B cell (primary cell): ENCODE data around the gene CALHM5. TPM values are rescaled to one million over a fixed set of nuclear protein-coding genes. Genes with fewer than 3 reads are reported as not detected.

Experiments used
- ATAC-seq: fragments of 200-7000 bp; cut with Tn5 transposase; one replicate; pipeline ENCODE4 v1.10.0; 2021; ENCODE audit warnings: low read depth, mild to moderate bottlenecking, moderate number of reproducible peaks, moderate library complexity
- CTCF ChIA-PET: fragments of 350-600 bp; sonication (Branson Sonifier 250); formaldehyde crosslinking; loops from one replicate; lab custom pipeline; 2021; ENCODE audit warnings: antibody characterized with exemption, inconsistent platforms; lab: Charles Lee
- POLR2A ChIA-PET: fragments of 350-600 bp; sonication (Branson Sonifier 250); formaldehyde crosslinking; loops from one replicate; lab custom pipeline; 2021; ENCODE audit warnings: antibody characterized with exemption; lab: Charles Lee
- DNase-seq: peaks from one replicate; pipeline ENCODE4 v3.0.0; 2013
- H2AFZ ChIP-seq: 2 replicates; pipeline ENCODE4 v1.6.1; 2012; ENCODE audit warnings: mild to moderate bottlenecking, low read depth, low read length; ENCODE audit not compliant: insufficient read depth, poor library complexity, severe bottlenecking
- H3K27ac ChIP-seq, 2 donors: 1 replicate in 1 of 2; 2 replicates in 1 of 2; pipeline ENCODE4 v1.5.1; 2012 to 2013; ENCODE audit warnings: low read length in 2 of 2, mild to moderate bottlenecking in 2 of 2, moderate library complexity in 1 of 2
- H3K27me3 ChIP-seq, 4 experiments: fragments of 200-600 bp in 1 of 4; sonication (generic) in 1 of 4; replicated peaks in 1 of 4; 1 replicate in 2 of 4; 2 replicates in 2 of 4; pipeline versions ENCODE4 v1.6.1 to v1.7.0; 2013 to 2016; ENCODE audit warnings: low read length in 3 of 4, mild to moderate bottlenecking in 2 of 4, mixed read lengths in 1 of 4, moderate library complexity in 1 of 4; ENCODE audit not compliant: insufficient read depth in 4 of 4, control insufficient read depth in 3 of 4; ENCODE audit errors: control extremely low read depth in 1 of 4
- H3K36me3 ChIP-seq, 2 experiments: replicated peaks in 1 of 2; 1 replicate in 1 of 2; 2 replicates in 1 of 2; pipeline versions ENCODE4 v1.6.1 to v1.7.1; 2013; ENCODE audit warnings: low read length in 1 of 2; ENCODE audit not compliant: insufficient read depth in 2 of 2, control insufficient read depth in 1 of 2; ENCODE audit errors: control extremely low read depth in 1 of 2, extremely low read depth in 1 of 2
- H3K4me1 ChIP-seq, 2 donors: fragments of 200-600 bp in 1 of 2; sonication (generic) in 1 of 2; 1 replicate in 1 of 2; 2 replicates in 1 of 2; pipeline versions ENCODE4 v1.5.1 to v1.6.1; 2013 to 2017; ENCODE audit warnings: low read length in 2 of 2; ENCODE audit not compliant: control insufficient read depth in 2 of 2, insufficient read depth in 2 of 2
- H3K4me2 ChIP-seq: replicated peaks from 2 replicates; pipeline ENCODE3; 2012; ENCODE audit warnings: mild to moderate bottlenecking, low read depth, low read length; ENCODE audit not compliant: poor library complexity, severe bottlenecking
- H3K4me3 ChIP-seq, 5 experiments: fragments of 200-600 bp in 1 of 5; sonication (generic) in 1 of 5; 1 replicate in 3 of 5; 2 replicates in 2 of 5; pipeline versions ENCODE4 v1.5.1 to v1.7.0; 2011 to 2016; ENCODE audit warnings: low read length in 4 of 5, mild to moderate bottlenecking in 4 of 5, low read depth in 2 of 5, control low read depth in 1 of 5, moderate library complexity in 1 of 5; ENCODE audit not compliant: insufficient read depth in 1 of 5; ENCODE audit errors: control extremely low read depth in 1 of 5, extremely low read depth in 1 of 5
- H3K79me2 ChIP-seq: fragments of 200-600 bp; sonication (generic); one replicate; pipeline ENCODE4 v1.6.0; 2016; ENCODE audit warnings: low read length; ENCODE audit not compliant: control insufficient read depth, insufficient read depth
- H3K9ac ChIP-seq: fragments of 200-600 bp; sonication (generic); 2 replicates; pipeline ENCODE4 v1.6.1; 2017; ENCODE audit warnings: mild to moderate bottlenecking, low read length, moderate library complexity
- H3K9me3 ChIP-seq, 3 donors: one replicate each; pipeline versions ENCODE4 v1.6.1 to v1.7.1; 2013; ENCODE audit warnings: low read length in 2 of 3; ENCODE audit not compliant: control insufficient read depth in 2 of 3, insufficient read depth in 1 of 3; ENCODE audit errors: control extremely low read depth in 1 of 3
- H4K20me1 ChIP-seq: 2 replicates; pipeline ENCODE4 v1.6.0; 2012; ENCODE audit warnings: mild to moderate bottlenecking, low read length; ENCODE audit not compliant: insufficient read depth, control insufficient read depth, poor library complexity, severe bottlenecking
- H3K27ac Mint-ChIP-seq: one replicate; pipeline ENCODE4 v1.8.0; 2021; ENCODE audit warnings: mixed read lengths
- H3K27me3 Mint-ChIP-seq: one replicate; pipeline ENCODE4 v1.8.0; 2021; ENCODE audit warnings: mixed read lengths
- H3K4me1 Mint-ChIP-seq: one replicate; pipeline ENCODE4 v1.8.0; 2021; ENCODE audit warnings: mixed read lengths
- H3K4me3 Mint-ChIP-seq: one replicate; pipeline ENCODE4 v1.8.0; 2021; ENCODE audit warnings: mixed read lengths
- H3K9me3 Mint-ChIP-seq: one replicate; pipeline ENCODE4 v1.8.0; 2022; ENCODE audit warnings: mixed read lengths; ENCODE audit not compliant: insufficient read depth
- EZH2 ChIP-seq: IDR thresholded peaks from 2 replicates; pipeline ENCODE4 v1.6.1; 2012; ENCODE audit warnings: borderline replicate concordance, low read depth, mild to moderate bottlenecking, moderate library complexity, low read length; ENCODE audit not compliant: insufficient read depth, poor library complexity, severe bottlenecking
- WGBS: methylation state at CpG from one replicate; pipeline ENCODE4 v1.1.5; 2013; ENCODE audit warnings: missing lambda C conversion rate; ENCODE audit not compliant: insufficient coverage; 5-methylcytosine and 5-hydroxymethylcytosine counted together
- intact Hi-C: fragments of 100-400 bp; cut with micrococcal nuclease; formaldehyde crosslinking; loops from one replicate; pipeline ENCODE4 v1.10.0; 2022
- polyA plus RNA-seq: library from polyadenylated mRNA; depleted of rRNA; stranded (reverse); fragments of >200 nt; gene quantifications from 2 replicates; pipeline ENCODE4 v1.2.3, GENCODE V29; 2012
- total RNA-seq, 2 donors: library from RNA; stranded (reverse); fragments of 120-200 nt in 1 of 2; gene quantifications; 1 replicate in 1 of 2; 2 replicates in 1 of 2; pipeline versions ENCODE4 v1.2.3 to v1.2.4, GENCODE V29; 2013 to 2022
- TF ChIP-seq, protein P1 (sequence below): fragments of 200-600 bp; IDR thresholded peaks from one replicate; pipeline ENCODE4 v1.8.0; 2022; ENCODE audit warnings: antibody characterized with exemption, mild to moderate bottlenecking

Gene CALHM5
- total and polyA plus RNA-seq, 2 donors (not counting 1 experiment from before 2014, with no cell fraction given) = not detected

DNA sequence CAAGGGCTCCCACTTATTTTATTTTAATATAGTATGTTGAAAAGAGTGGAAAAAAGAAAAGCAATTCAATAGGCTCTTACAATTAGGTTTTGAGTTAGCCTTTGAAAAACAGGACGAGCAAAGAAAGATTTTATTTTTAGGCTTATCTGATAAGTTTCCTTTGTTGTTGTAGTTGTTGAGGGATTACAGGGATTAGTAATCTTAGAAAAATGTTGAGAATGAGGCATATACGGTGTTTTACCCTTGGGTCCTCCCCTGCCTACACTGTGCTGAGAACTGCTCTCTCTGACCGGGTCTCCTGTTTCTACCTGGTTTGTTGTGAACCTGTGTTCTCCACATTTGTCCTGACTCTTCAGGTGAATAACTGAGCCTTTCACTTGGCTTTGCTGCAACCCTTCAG, 17.3 kb downstream of the CALHM5 start:
- H3K36me3 ChIP-seq = no peaks in the 10 kb centered on the region
- ChIA-PET POLR2A (no interaction called here), CTCF (interaction anchor here (1.2 to 1.8 kb wide), 4 partner anchors 14 to 260 kb away, joined by 3 to 5 read pairs (median 4); no protein-coding TSS in a partner anchor)
- DNase-seq (no peak), ATAC-seq (no peak)
- no peak overlapping the region for H3K27ac ChIP-seq
- Mint-ChIP-seq H3K4me1 (peaks cover 13% of the 10 kb centered on the region), H3K27ac (no peak overlapping the region), H3K9me3 (no peaks in the 10 kb centered on the region), H3K4me3 (no peak overlapping the region), H3K27me3 (peaks cover 3% of the 10 kb centered on the region)
- intact Hi-C loops = no loop called here
- no peak overlapping the region for H3K4me3 ChIP-seq
- H3K9ac ChIP-seq = no peak overlapping the region
- peaks cover 0 to 3% (median 0%) of the 10 kb centered on the region in 4 experiments for H3K27me3 ChIP-seq
- peaks cover 0 to 5% of the 10 kb centered on the region in 2 donors for H3K4me1 ChIP-seq
- no peaks in the 10 kb centered on the region for H4K20me1 ChIP-seq
- no peak overlapping the region for H2AFZ ChIP-seq
- WGBS = 90% methylated on average over 3 of the region's 3 CpGs
- H3K79me2 ChIP-seq = no peaks in the 10 kb centered on the region
- H3K9me3 ChIP-seq = no peaks in the 10 kb centered on the region
- no peak for TF ChIP-seq EZH2
- TF ChIP-seq, protein P1, sequence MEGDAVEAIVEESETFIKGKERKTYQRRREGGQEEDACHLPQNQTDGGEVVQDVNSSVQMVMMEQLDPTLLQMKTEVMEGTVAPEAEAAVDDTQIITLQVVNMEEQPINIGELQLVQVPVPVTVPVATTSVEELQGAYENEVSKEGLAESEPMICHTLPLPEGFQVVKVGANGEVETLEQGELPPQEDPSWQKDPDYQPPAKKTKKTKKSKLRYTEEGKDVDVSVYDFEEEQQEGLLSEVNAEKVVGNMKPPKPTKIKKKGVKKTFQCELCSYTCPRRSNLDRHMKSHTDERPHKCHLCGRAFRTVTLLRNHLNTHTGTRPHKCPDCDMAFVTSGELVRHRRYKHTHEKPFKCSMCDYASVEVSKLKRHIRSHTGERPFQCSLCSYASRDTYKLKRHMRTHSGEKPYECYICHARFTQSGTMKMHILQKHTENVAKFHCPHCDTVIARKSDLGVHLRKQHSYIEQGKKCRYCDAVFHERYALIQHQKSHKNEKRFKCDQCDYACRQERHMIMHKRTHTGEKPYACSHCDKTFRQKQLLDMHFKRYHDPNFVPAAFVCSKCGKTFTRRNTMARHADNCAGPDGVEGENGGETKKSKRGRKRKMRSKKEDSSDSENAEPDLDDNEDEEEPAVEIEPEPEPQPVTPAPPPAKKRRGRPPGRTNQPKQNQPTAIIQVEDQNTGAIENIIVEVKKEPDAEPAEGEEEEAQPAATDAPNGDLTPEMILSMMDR = no peak
- H3K4me2 ChIP-seq = no peak overlapping the region

DNA sequence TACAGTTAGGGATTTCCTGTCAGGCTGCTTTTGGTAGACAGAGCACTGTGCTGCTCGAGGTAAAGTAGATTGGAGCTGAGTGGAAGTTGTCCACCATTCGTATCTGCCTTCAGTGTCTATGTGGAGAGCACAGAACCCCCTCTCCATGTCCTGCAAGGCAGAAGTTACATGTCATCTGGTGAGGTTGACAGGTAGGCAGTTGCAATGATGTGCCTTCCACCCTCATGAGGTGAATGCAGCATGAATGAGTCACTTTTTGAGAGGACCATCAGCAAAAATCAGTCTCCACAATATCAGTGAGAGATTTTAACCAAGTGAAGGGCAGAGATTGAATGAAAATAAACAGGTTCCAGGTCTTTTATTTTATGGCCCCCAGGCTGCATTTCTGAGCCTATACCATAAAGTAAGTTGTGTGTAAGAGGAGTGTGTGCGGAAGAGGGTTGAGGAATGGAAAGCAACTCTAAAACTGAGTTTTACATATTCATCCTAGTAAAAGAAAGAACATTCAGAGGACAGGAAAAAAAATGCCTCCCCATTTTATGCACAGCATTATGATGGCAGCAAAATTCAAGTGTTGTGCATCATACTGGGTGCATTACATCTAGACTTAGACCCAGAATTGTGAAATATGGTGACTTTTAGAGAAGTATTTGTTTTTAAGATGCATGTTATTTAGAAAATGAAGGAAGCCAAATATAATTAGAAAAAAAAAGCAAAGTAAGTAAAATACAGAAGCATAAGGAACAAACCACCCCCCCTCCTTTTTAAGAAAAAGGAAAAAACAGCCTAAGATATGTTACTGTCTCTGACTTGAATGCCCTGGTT, 18.2 kb downstream of the CALHM5 start:
- peaks cover 0 to 3% (median 0%) of the 10 kb centered on the region in 4 experiments for H3K27me3 ChIP-seq
- no peak overlapping the region for H3K4me2 ChIP-seq
- H3K9me3 ChIP-seq = no peaks in the 10 kb centered on the region
- peaks cover 3% of the 10 kb centered on the region for H3K27me3 Mint-ChIP-seq
- CTCF ChIA-PET = interaction anchor here (0.6 to 1.8 kb wide), 8 partner anchors 15 to 261 kb away, joined by 3 to 17 read pairs (median 4); no protein-coding TSS in a partner anchor
- DNase-seq = no peak
- WGBS = 80% methylated on average over 1 of the region's 3 CpGs
- H3K27ac Mint-ChIP-seq = no peak overlapping the region
- H3K27ac ChIP-seq = no peak overlapping the region
- H3K4me3 Mint-ChIP-seq = no peak overlapping the region
- POLR2A ChIA-PET = no interaction called here
- ATAC-seq = no peak
- peaks cover 13% of the 10 kb centered on the region for H3K4me1 Mint-ChIP-seq
- no peaks in the 10 kb centered on the region for H3K79me2 ChIP-seq
- TF ChIP-seq, protein P1 = no peak
- no peak for TF ChIP-seq EZH2
- no peak overlapping the region for H2AFZ ChIP-seq
- no peak overlapping the region for H3K4me3 ChIP-seq
- H3K9me3 Mint-ChIP-seq = no peaks in the 10 kb centered on the region
- peaks cover 0 to 5% of the 10 kb centered on the region in 2 donors for H3K4me1 ChIP-seq
- no peak overlapping the region for H3K9ac ChIP-seq
- no peaks in the 10 kb centered on the region for H4K20me1 ChIP-seq
- intact Hi-C loops = loop anchor here (5.0 to 10.0 kb wide), 2 partner anchors 67 to 315 kb away; partner anchors contain the start of gene CALHM6
- no peaks in the 10 kb centered on the region for H3K36me3 ChIP-seq
